H9 (cell line): Measurements from ENCODE around the gene VTA1. TPM values are rescaled to one million over a fixed set of nuclear protein-coding genes. Genes with fewer than 3 reads are reported as not detected.

Source experiments
- DNase-seq: peaks from one replicate; pipeline ENCODE4 v3.0.0-alpha.2; 2017
- H2AFZ ChIP-seq: one replicate; pipeline ENCODE4 v1.6.1; 2013; ENCODE audit warnings: mild to moderate bottlenecking, low read length, control low read depth, moderate library complexity
- H2AK5ac ChIP-seq: 2 replicates; pipeline ENCODE4 v1.6.1; 2013; ENCODE audit warnings: low read length, control low read depth, mixed read lengths; ENCODE audit not compliant: insufficient read length
- H2BK120ac ChIP-seq: one replicate; pipeline ENCODE4 v1.6.1; 2013; ENCODE audit warnings: low read depth, mild to moderate bottlenecking, low read length, control low read depth, inconsistent platforms; ENCODE audit not compliant: poor library complexity, severe bottlenecking
- H2BK12ac ChIP-seq: 2 replicates; pipeline ENCODE4 v1.6.1; 2013; ENCODE audit warnings: low read length, control low read depth, mixed read lengths, low read depth; ENCODE audit not compliant: insufficient read length
- H2BK15ac ChIP-seq: 2 replicates; pipeline ENCODE4 v1.6.1; 2013; ENCODE audit warnings: low read depth, low read length, control low read depth
- H2BK20ac ChIP-seq: one replicate; pipeline ENCODE4 v1.6.1; 2013; ENCODE audit warnings: low read depth, mild to moderate bottlenecking, low read length, control low read depth, inconsistent platforms; ENCODE audit not compliant: poor library complexity, severe bottlenecking
- H2BK5ac ChIP-seq: 2 replicates; pipeline ENCODE4 v1.6.1; 2013; ENCODE audit warnings: low read length, control low read depth, mixed read lengths; ENCODE audit not compliant: insufficient read length
- H3K14ac ChIP-seq: 2 replicates; pipeline ENCODE4 v1.6.1; 2013; ENCODE audit warnings: low read length, control low read depth; ENCODE audit not compliant: insufficient read depth
- H3K18ac ChIP-seq: 2 replicates; pipeline ENCODE4 v1.6.1; 2013; ENCODE audit warnings: low read depth, mild to moderate bottlenecking, mixed read lengths, low read length, control low read depth; ENCODE audit not compliant: insufficient read length
- H3K23ac ChIP-seq: 2 replicates; pipeline ENCODE4 v1.6.1; 2013; ENCODE audit warnings: low read length, control low read depth, mixed read lengths, low read depth; ENCODE audit not compliant: insufficient read length
- H3K23me2 ChIP-seq: 2 replicates; pipeline ENCODE4 v1.6.1; 2013; ENCODE audit warnings: low read depth, mild to moderate bottlenecking, mixed read lengths, low read length, control low read depth; ENCODE audit not compliant: insufficient read length, poor library complexity, severe bottlenecking
- H3K27ac ChIP-seq: 2 replicates; pipeline ENCODE4 v1.5.1; 2013; ENCODE audit warnings: low read length, control low read depth, mixed read lengths, low read depth; ENCODE audit not compliant: insufficient read length
- H3K27me3 ChIP-seq: 2 replicates; pipeline ENCODE4 v1.6.1; 2013; ENCODE audit warnings: low read length, control low read depth, inconsistent platforms; ENCODE audit not compliant: insufficient read depth
- H3K4ac ChIP-seq: 2 replicates; pipeline ENCODE4 v1.6.1; 2013; ENCODE audit warnings: low read depth, mild to moderate bottlenecking, control low read depth, inconsistent platforms, low read length, moderate library complexity
- H3K4me1 ChIP-seq: 2 replicates; pipeline ENCODE4 v1.6.1; 2013; ENCODE audit warnings: low read length, control low read depth, inconsistent platforms; ENCODE audit not compliant: insufficient read depth
- H3K4me2 ChIP-seq: 2 replicates; pipeline ENCODE4 v1.6.1; 2013; ENCODE audit warnings: low read length, control low read depth, mixed read lengths; ENCODE audit not compliant: insufficient read length, insufficient read depth
- H3K56ac ChIP-seq: 2 replicates; pipeline ENCODE4 v1.6.1; 2013; ENCODE audit warnings: low read depth, mild to moderate bottlenecking, mixed read lengths, low read length, control low read depth; ENCODE audit not compliant: insufficient read length
- H3K79me1 ChIP-seq: 2 replicates; pipeline ENCODE4 v1.6.1; 2013; ENCODE audit warnings: low read depth, mild to moderate bottlenecking, moderate library complexity, low read length, control low read depth, inconsistent platforms; ENCODE audit not compliant: insufficient read depth, poor library complexity, severe bottlenecking
- H3K79me2 ChIP-seq: 2 replicates; pipeline ENCODE4 v1.6.1; 2013; ENCODE audit warnings: low read length, control low read depth, inconsistent platforms; ENCODE audit not compliant: insufficient read depth
- H3K9ac ChIP-seq: 2 replicates; pipeline ENCODE4 v1.6.1; 2013; ENCODE audit warnings: low read length, control low read depth, mixed read lengths; ENCODE audit not compliant: insufficient read length; ENCODE audit errors: extremely low read depth
- H3K9me3 ChIP-seq: one replicate; pipeline ENCODE4 v1.6.1; 2013; ENCODE audit warnings: low read depth, low read length, inconsistent platforms; ENCODE audit not compliant: control insufficient read depth
- H3T11ph ChIP-seq: one replicate; pipeline ENCODE4 v1.6.1; 2013; ENCODE audit warnings: mild to moderate bottlenecking, low read length, control low read depth, inconsistent platforms
- H4K20me1 ChIP-seq: one replicate; pipeline ENCODE4 v1.6.1; 2013; ENCODE audit not compliant: control insufficient read depth, insufficient read length, insufficient read depth
- H4K5ac ChIP-seq: 2 replicates; pipeline ENCODE4 v1.6.1; 2013; ENCODE audit warnings: low read depth, mild to moderate bottlenecking, mixed read lengths, low read length, control low read depth; ENCODE audit not compliant: insufficient read length
- H4K8ac ChIP-seq: replicated peaks from 2 replicates; pipeline ENCODE4 v1.6.1; 2013; ENCODE audit warnings: low read length, control low read depth, mixed read lengths, low read depth; ENCODE audit not compliant: insufficient read length
- H4K91ac ChIP-seq: 2 replicates; pipeline ENCODE4 v1.6.1; 2013; ENCODE audit warnings: low read depth, mild to moderate bottlenecking, moderate library complexity, mixed read lengths, low read length, control low read depth; ENCODE audit not compliant: insufficient read length
- H3K27ac Mint-ChIP-seq, 3 experiments: 2 replicates in 2 of 3; 3 replicates in 1 of 3; pipeline ENCODE4 v1.8.0; 2020 to 2021; ENCODE audit warnings: mixed read lengths in 3 of 3, mild to moderate bottlenecking in 1 of 3, moderate library complexity in 1 of 3
- H3K27me3 Mint-ChIP-seq: 2 replicates; pipeline ENCODE4 v1.8.0; 2021; ENCODE audit warnings: low read depth, mild to moderate bottlenecking, moderate library complexity, mixed read lengths
- H3K36me3 Mint-ChIP-seq, 3 experiments: 2 replicates in 2 of 3; 3 replicates in 1 of 3; pipeline ENCODE4 v1.8.0; 2020 to 2021; ENCODE audit warnings: low read depth in 3 of 3, mixed read lengths in 3 of 3; ENCODE audit not compliant: insufficient read depth in 1 of 3
- H3K4me1 Mint-ChIP-seq, 2 experiments: 2 replicates each; pipeline ENCODE4 v1.8.0; 2020; ENCODE audit warnings: mixed read lengths in 2 of 2
- H3K4me3 Mint-ChIP-seq, 2 experiments: 2 replicates in 1 of 2; 3 replicates in 1 of 2; pipeline ENCODE4 v1.8.0; 2020 to 2021; ENCODE audit warnings: mild to moderate bottlenecking in 2 of 2, mixed read lengths in 2 of 2, moderate library complexity in 1 of 2
- H3K9me3 Mint-ChIP-seq, 2 experiments: 2 replicates in 1 of 2; 3 replicates in 1 of 2; pipeline ENCODE4 v1.8.0; 2020; ENCODE audit warnings: mild to moderate bottlenecking in 2 of 2, mixed read lengths in 2 of 2, moderate library complexity in 1 of 2
- CTCF ChIP-seq: fragments of 200-600 bp; sonication (generic); conservative IDR thresholded peaks from 3 replicates; pipeline ENCODE4 v1.8.0; 2021; ENCODE audit warnings: antibody characterized with exemption, mild to moderate bottlenecking
- WGBS: extraction: QIAGEN DNeasy Blood & Tissue Kit; methylation state at CpG from one replicate; pipeline ENCODE4 v1.1.7; 2013; ENCODE audit warnings: missing lambda C conversion rate, low lambda C conversion rate, mixed read lengths; ENCODE audit not compliant: insufficient read length; ENCODE audit errors: extremely low coverage; 5-methylcytosine and 5-hydroxymethylcytosine counted together
- total RNA-seq: library from RNA; stranded (reverse); gene quantifications from 2 replicates; pipeline ENCODE4 v1.2.1, GENCODE V29; 2021

Gene VTA1
- total RNA-seq, 1 experiment from 2014 or later: 63.1 TPM

GRCh38 chr6:142195862-142196541 is 48.9 kb downstream of the VTA1 start:
- no peaks in the 10 kb centered on the region for H3K4me1 Mint-ChIP-seq
- no peaks in the 10 kb centered on the region for H3K27me3 ChIP-seq
- no peak overlapping the region; a peak in 1 of 5 replicates for H3K4me3 Mint-ChIP-seq
- no peak overlapping the region for H3K14ac ChIP-seq
- H2BK12ac ChIP-seq: no peak overlapping the region
- no peak overlapping the region for H2BK120ac ChIP-seq
- no CpG with 5 or more reads among the region's 4 CpGs for WGBS
- H2AFZ ChIP-seq: no peak overlapping the region
- H3K4me2 ChIP-seq: no peak overlapping the region
- H3K23ac ChIP-seq: no peak overlapping the region
- H3K18ac ChIP-seq: no peak overlapping the region
- no peak overlapping the region for H2BK5ac ChIP-seq
- H3K79me2 ChIP-seq: no peaks in the 10 kb centered on the region
- no peaks in the 10 kb centered on the region for H4K20me1 ChIP-seq
- H4K91ac ChIP-seq: no peak overlapping the region
- no peak overlapping the region for H3K56ac ChIP-seq
- no peak overlapping the region for H3K27ac ChIP-seq
- no peak overlapping the region for H3K9ac ChIP-seq
- H3K9me3 ChIP-seq: no peaks in the 10 kb centered on the region
- H3K27ac Mint-ChIP-seq: no peak overlapping the region
- H4K8ac ChIP-seq: no peak overlapping the region
- H2BK20ac ChIP-seq: no peak overlapping the region
- no peaks in the 10 kb centered on the region for H3K23me2 ChIP-seq
- H3K27me3 Mint-ChIP-seq: no peaks in the 10 kb centered on the region
- no peaks in the 10 kb centered on the region for H3K4me1 ChIP-seq
- H2AK5ac ChIP-seq: no peak overlapping the region
- no peak overlapping the region for H3K4ac ChIP-seq
- no peaks in the 10 kb centered on the region for H3K9me3 Mint-ChIP-seq
- H4K5ac ChIP-seq: no peak overlapping the region
- H3T11ph ChIP-seq: no peak overlapping the region
- H2BK15ac ChIP-seq: no peak overlapping the region
- no peaks in the 10 kb centered on the region for H3K79me1 ChIP-seq
- H3K36me3 Mint-ChIP-seq: peaks cover 4 to 12% (median 10%) of the 10 kb centered on the region in 3 experiments; a peak in 6 of 7 replicates
- DNase-seq: no peak
- no peak for TF ChIP-seq CTCF
